OCI-LY1 (cell line): Measurements from ENCODE around the gene C13orf46.

Experiments used
- CTCF ChIP-seq: fragments of 200-600 bp; sonication (generic), shearing (Covaris generic); IDR thresholded peaks from 2 replicates; pipeline ENCODE4 v1.5.1; 2017; ENCODE audit warnings: mild to moderate bottlenecking, antibody characterized with exemption, low read length, moderate library complexity, mixed read lengths
- EZH2 ChIP-seq: fragments of 200-600 bp; sonication (generic), shearing (Covaris generic); IDR thresholded peaks from 2 replicates; pipeline ENCODE4 v1.8.0; 2017; ENCODE audit warnings: borderline replicate concordance, mixed run types, mild to moderate bottlenecking, antibody characterized with exemption, low read length, moderate library complexity, mixed read lengths

DNA sequence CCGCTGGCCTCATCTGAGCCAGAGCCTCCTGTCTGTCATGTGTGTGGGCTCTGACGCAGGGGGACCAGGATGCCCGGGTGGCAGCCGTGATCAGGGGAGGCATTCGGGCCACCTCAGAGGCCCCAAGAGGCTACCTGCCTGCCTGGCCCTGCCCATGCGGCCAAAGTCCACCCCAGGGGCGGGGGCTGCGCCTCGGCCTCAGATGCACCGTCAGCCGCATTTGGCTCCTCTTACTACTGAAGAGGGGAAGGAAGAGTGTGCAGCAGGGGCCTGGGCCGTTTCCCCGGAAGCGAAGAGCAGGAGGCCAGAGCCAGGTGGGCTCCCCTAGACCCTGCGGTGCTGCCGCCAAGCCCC, 34.0 kb downstream of the C13orf46 start:
- TF ChIP-seq CTCF: no peak
- no peak for TF ChIP-seq EZH2
